GM18951 (cell line): ENCODE data around the gene MFSD6.

Experiments used
- POLR2A ChIP-seq: IDR thresholded peaks from 4 replicates; pipeline ENCODE4 v1.6.1; 2011; ENCODE audit warnings: mild to moderate bottlenecking; ENCODE audit not compliant: insufficient read length, insufficient read depth; ENCODE audit errors: extremely low read depth
- in situ Hi-C: fragments of 300-500 bp; cut with MboI; formaldehyde crosslinking; loops from one replicate; pipeline ENCODE4 v1.12.0; 2022; ENCODE audit warnings: low sequenced_read_pairs, mixed read lengths, inconsistent platforms; ENCODE audit not compliant: unreplicated experiment

Gene MFSD6

GRCh38 chr2:190500054-190500502 lies 91.9 kb downstream of the MFSD6 start:
- no peak for TF ChIP-seq POLR2A
- in situ Hi-C loops, result loop anchor here (10.0 kb wide), 1 partner anchor 105 kb away; no protein-coding TSS in a partner anchor

- no peak for TF ChIP-seq POLR2A
- in situ Hi-C loops, result loop anchor here (10.0 kb wide), 1 partner anchor 106 kb away; no protein-coding TSS in a partner anchor
Measured at GRCh38 chr2:190501231-190501630, 93.1 kb downstream of the MFSD6 start.

GRCh38 chr2:190501702-190502407 lies 93.7 kb downstream of the MFSD6 start:
- in situ Hi-C loops, result loop anchor here (10.0 kb wide), 1 partner anchor 107 kb away; no protein-coding TSS in a partner anchor
- TF ChIP-seq POLR2A, result no peak

GRCh38 chr2:190503088-190503487 lies 94.9 kb downstream of the MFSD6 start:
- in situ Hi-C loops, result loop anchor here (10.0 kb wide), 1 partner anchor 108 kb away; no protein-coding TSS in a partner anchor
- no peak for TF ChIP-seq POLR2A

DNA sequence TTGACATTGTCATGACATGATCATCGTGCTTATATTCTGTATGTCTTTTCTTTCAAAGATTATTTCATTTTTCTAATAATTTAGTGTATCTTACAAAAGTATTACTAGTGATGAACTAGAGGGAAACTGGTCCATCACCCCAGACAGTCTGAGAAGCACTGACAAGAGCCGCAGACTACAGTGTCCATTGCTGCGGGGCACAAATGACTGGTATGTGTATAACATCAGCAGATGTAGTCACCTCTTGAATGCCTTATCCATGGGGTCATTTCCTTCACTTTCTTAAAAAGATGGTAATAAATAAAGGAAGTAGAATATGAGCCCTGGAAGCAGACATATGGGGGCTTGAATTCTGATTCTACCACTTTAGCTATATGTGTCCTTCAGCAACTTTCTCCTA lies 96.8 kb downstream of the MFSD6 start:
- in situ Hi-C loops, result loop anchor here (10.0 kb wide), 1 partner anchor 110 kb away; no protein-coding TSS in a partner anchor
- no peak for TF ChIP-seq POLR2A

DNA sequence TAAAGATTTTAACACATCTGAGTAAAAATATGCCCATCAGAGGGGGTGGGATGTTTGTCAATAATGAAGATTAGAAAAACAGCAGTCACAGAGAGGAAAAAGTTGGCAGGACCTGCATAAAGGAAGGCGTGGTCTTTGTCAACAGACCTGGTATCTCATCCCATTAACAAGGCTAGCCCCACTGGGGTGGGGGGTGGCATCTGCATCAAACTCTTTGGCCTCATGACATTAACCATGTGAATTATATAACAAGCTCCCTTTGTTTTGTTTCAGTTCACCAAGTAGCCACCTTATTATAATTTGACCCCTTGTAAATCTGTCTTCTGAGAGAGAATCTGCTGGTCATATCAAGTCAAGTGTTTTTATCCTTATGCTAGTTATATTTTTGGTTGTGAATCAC lies 97.5 kb downstream of the MFSD6 start:
- no peak for TF ChIP-seq POLR2A
- in situ Hi-C loops, result loop anchor here (10.0 kb wide), 1 partner anchor 111 kb away; no protein-coding TSS in a partner anchor

GRCh38 chr2:190506666-190507065 lies 98.5 kb downstream of the MFSD6 start:
- no peak for TF ChIP-seq POLR2A
- in situ Hi-C loops, result loop anchor here (10.0 kb wide), 1 partner anchor 112 kb away; no protein-coding TSS in a partner anchor

DNA sequence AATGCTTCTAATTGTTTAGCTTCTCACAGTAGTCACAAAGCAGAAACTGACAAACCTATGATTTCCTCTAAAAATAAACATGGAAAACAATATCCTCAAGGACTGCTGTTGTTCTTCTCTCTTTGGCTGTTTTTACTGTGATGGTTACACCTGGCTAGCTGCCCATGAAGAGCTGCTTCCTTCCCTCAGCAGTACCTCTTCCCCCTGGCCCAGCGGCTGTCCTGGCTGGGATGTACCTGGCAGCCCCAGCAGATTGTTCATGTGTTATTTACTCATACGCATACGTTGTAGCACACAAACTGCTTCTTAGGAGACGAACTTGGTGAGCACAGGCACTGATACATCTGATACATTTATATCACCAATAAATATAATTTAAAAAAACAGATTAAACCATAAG lies 99.0 kb downstream of the MFSD6 start:
- in situ Hi-C loops, result loop anchor here (10.0 kb wide), 1 partner anchor 112 kb away; no protein-coding TSS in a partner anchor

GRCh38 chr2:190509895-190510294 lies 101.7 kb downstream of the MFSD6 start:
- in situ Hi-C loops, result loop anchor here (10.0 kb wide), 1 partner anchor 115 kb away; no protein-coding TSS in a partner anchor

More for the DNA sequence above, 99.0 kb downstream of the MFSD6 start:
- TF ChIP-seq POLR2A, result no peak

DNA sequence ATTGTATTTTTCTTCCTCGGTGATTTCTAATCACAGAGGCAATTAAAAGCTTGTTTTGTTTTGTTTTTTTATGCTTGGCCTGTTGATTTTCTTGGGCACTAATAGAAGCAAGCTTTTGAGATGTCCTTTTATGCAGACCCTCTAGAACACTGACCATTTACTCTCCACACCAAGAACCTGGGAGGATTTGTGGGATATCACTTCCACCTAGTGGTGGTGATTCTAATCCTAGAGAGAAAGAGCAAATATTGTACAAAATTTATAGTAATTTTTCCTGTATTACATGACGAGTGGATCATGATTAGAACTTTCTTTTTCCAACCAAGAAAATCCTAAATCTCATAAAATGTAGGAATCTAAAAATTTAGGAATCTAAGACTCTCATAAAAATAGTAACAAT lies 102.9 kb downstream of the MFSD6 start:
- no peak for TF ChIP-seq POLR2A
- in situ Hi-C loops, result no loop called here

- in situ Hi-C loops, result no loop called here
- no peak for TF ChIP-seq POLR2A
Measured at GRCh38 chr2:190512539-190513095, 104.5 kb downstream of the MFSD6 start.

DNA sequence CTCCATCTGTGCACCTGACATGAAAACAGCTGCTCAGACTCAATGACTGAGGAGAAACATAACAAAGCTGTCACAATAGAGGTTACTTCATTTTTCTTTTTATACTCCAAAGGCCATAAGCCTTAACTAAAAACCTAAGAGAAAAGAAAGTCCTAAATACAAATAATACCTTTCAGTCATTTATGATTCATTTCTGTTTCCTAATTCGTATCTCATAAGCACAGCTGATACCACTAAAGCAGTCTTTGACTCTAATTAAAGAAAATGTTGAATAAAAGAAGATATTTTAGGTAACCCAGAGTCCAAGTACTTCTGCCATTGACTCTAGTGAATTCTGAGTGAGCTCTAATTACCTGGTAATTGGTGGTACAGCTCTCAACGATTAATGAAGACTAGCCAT lies 105.7 kb downstream of the MFSD6 start:
- in situ Hi-C loops, result no loop called here
- TF ChIP-seq POLR2A, result no peak

DNA sequence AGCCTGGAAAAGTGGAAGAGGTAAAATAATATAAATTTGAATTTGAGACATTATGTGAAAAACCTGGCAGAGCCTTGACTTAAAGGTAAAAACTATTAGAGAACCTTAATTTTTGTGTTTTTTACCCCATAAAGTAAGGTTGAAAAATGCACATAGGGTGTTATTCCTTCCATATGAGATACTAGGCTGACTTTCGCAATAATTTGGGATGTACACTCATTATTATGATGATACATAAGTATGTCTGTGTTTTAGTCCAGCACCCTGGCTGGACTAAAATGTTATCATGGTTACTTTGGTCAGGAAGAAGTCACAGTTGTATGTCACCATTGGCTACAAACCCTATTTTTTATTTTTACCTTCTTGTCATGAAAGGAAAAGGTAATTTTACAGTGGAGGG lies 106.5 kb downstream of the MFSD6 start:
- in situ Hi-C loops, result no loop called here
- TF ChIP-seq POLR2A, result no peak

GRCh38 chr2:190515687-190516086 lies 107.5 kb downstream of the MFSD6 start:
- in situ Hi-C loops, result no loop called here
- TF ChIP-seq POLR2A, result no peak
